GM13977 (cell line): Measurements from ENCODE around the gene COX19.

Experiments used
- DNase-seq: peaks from one replicate; pipeline ENCODE4 v3.0.0; 2012; ENCODE audit warnings: low spot score
- CTCF ChIP-seq: IDR thresholded peaks from 2 replicates; pipeline ENCODE4 v1.5.1; 2012; ENCODE audit warnings: mild to moderate bottlenecking, control low read depth; ENCODE audit not compliant: insufficient read depth; ENCODE audit errors: extremely low read depth, missing control alignments
- in situ Hi-C: fragments of 300-500 bp; cut with MboI; formaldehyde crosslinking; loops from one replicate; pipeline ENCODE4 v1.12.0; 2022; ENCODE audit warnings: low sequenced_read_pairs, low pct_unique_long_range_greater_than_20kb, mixed read lengths, inconsistent platforms; ENCODE audit not compliant: unreplicated experiment

COX19 gene

GRCh38 chr7:919114-919442, 56.3 kb downstream of the COX19 start:
- DNase-seq: no peak
- no peak for TF ChIP-seq CTCF
- in situ Hi-C loops: no loop called here

- DNase-seq: no peak
- TF ChIP-seq CTCF: no peak
- in situ Hi-C loops: no loop called here
These were observed 56.8 kb downstream of the COX19 start for GRCh38 chr7:918441-919113.

GRCh38 chr7:918118-918425, 57.3 kb downstream of the COX19 start:
- no peak for DNase-seq
- no peak for TF ChIP-seq CTCF
- in situ Hi-C loops: no loop called here

- in situ Hi-C loops: no loop called here
- no peak for DNase-seq
- no peak for TF ChIP-seq CTCF
These were observed 57.9 kb downstream of the COX19 start for GRCh38 chr7:917255-918117.

GRCh38 chr7:916291-916941, 58.9 kb downstream of the COX19 start:
- DNase-seq: no peak
- in situ Hi-C loops: no loop called here
- no peak for TF ChIP-seq CTCF
